ENCODE measurements around the gene STRN4.

GRCh38 chr19:46726971-46727501 is 19.2 kb downstream of the STRN4 start:
- no peak for TF ChIP-seq EP300 (conservative IDR thresholded peaks at IDR 0.05; ENCODE audit: poor library complexity, severe bottlenecking)
- TF ChIP-seq TAF1 (IDR thresholded peaks at IDR 0.05; ENCODE audit: low read depth), result no peak

Data from neural cell (in vitro differentiated cells).